Left lung (tissue), 10 donors: ENCODE data around the gene IFT52. TPM values are rescaled to one million over a fixed set of nuclear protein-coding genes. Genes with fewer than 3 reads are reported as not detected.

Experiments
- ATAC-seq: fragments of 200-7000 bp; cut with Tn5 transposase; one replicate; pipeline ENCODE4 v1.9.1; 2020; ENCODE audit warnings: moderate library complexity
- DNase-seq, 4 donors: peaks; one replicate each; pipeline ENCODE4 v3.0.0-alpha.2; 2013 to 2020
- H3K27ac ChIP-seq, 2 donors: fragments of 200-600 bp; sonication (generic) in 1 of 2; one replicate each; pipeline versions ENCODE4 v1.5.0 to v1.8.0; 2020 to 2021
- H3K27me3 ChIP-seq, 2 donors: fragments of 200-600 bp; sonication (generic) in 1 of 2; one replicate each; pipeline versions ENCODE4 v1.5.0 to v1.8.0; 2020 to 2021
- H3K36me3 ChIP-seq, 2 donors: fragments of 200-600 bp; sonication (generic) in 1 of 2; one replicate each; pipeline versions ENCODE4 v1.5.0 to v1.8.0; 2020 to 2021
- H3K4me1 ChIP-seq, 2 donors: fragments of 200-600 bp; one replicate each; pipeline ENCODE4 v1.8.0; 2021
- H3K4me3 ChIP-seq, 2 donors: fragments of 200-600 bp; sonication (generic) in 1 of 2; one replicate each; pipeline versions ENCODE4 v1.5.0 to v1.8.0; 2020 to 2021; ENCODE audit warnings: mild to moderate bottlenecking in 1 of 2
- H3K9me3 ChIP-seq, 2 donors: fragments of 200-600 bp; sonication (generic) in 1 of 2; one replicate each; pipeline versions ENCODE4 v1.5.0 to v1.8.0; 2020 to 2021
- CTCF ChIP-seq, 2 donors: fragments of 200-600 bp; sonication (generic) in 1 of 2; IDR thresholded peaks; one replicate each; pipeline versions ENCODE4 v1.5.0 to v1.8.0; 2021; ENCODE audit warnings: antibody characterized with exemption in 2 of 2
- intact Hi-C, 2 donors: fragments of 100-400 bp; cut with DNase I; formaldehyde crosslinking; loops; one replicate each; pipeline versions ENCODE4 v1.11.2 to v1.14.2; 2022
- polyA plus RNA-seq, 6 donors: library from polyadenylated mRNA; unstranded; fragments of 120-200 nt; gene quantifications; one replicate each; pipeline ENCODE4 v1.2.1, GENCODE V29; 2013; ENCODE audit not compliant: insufficient read length in 6 of 6
- total RNA-seq, 2 donors: library from RNA; stranded (reverse); fragmentation: NEBNext Ultra II Directional; extraction: Animal tissue kit (Norgen Biotek cat#: 25700); gene quantifications; one replicate each; pipeline ENCODE4 v1.2.1, GENCODE V29; 2021
- donor health status: DM: no; HTN: yes; CAD: no.
- donor health status: DM: no; HTN: no; CAD: no.

IFT52 gene
- total and polyA plus RNA-seq, 8 donors = 19.4 to 81.2 (median 72.1) TPM

GRCh38 chr20:43564993-43565757 lies 25.6 kb upstream of the IFT52 start:
- intact Hi-C loops = no loop called here
- DNase-seq (peak in 1 of 4 donors; percentile 69), ATAC-seq (no peak)
- Histone ChIP-seq H3K4me3 (no peak overlapping the region), H3K4me1 (no peaks in the 10 kb centered on the region), H3K36me3 (no peaks in the 10 kb centered on the region), H3K27ac (no peak overlapping the region), H3K9me3 (no peaks in the 10 kb centered on the region), H3K27me3 (no peaks in the 10 kb centered on the region)
- no peak for TF ChIP-seq CTCF (IDR thresholded peaks at IDR 0.05)

- no peak overlapping the region for H3K27ac ChIP-seq
- no peaks in the 10 kb centered on the region for H3K36me3 ChIP-seq
- no peaks in the 10 kb centered on the region for H3K9me3 ChIP-seq
- no peak for TF ChIP-seq CTCF (IDR thresholded peaks at IDR 0.05)
- no peak for DNase-seq
- intact Hi-C loops = no loop called here
- no peaks in the 10 kb centered on the region for H3K4me1 ChIP-seq
- ATAC-seq = no peak
- H3K27me3 ChIP-seq = no peaks in the 10 kb centered on the region
- no peak overlapping the region for H3K4me3 ChIP-seq
These were observed 25.0 kb upstream of the IFT52 start for GRCh38 chr20:43565758-43566104.

- ATAC-seq = no peak
These were observed 23.3 kb upstream of the IFT52 start for GRCh38 chr20:43567477-43567876.

GRCh38 chr20:43568706-43569105 lies 22.0 kb upstream of the IFT52 start:
- H3K27me3 ChIP-seq = no peaks in the 10 kb centered on the region
- ATAC-seq (no peak), DNase-seq (no peak)
- no peaks in the 10 kb centered on the region for H3K9me3 ChIP-seq
- H3K4me3 ChIP-seq = no peak overlapping the region
- intact Hi-C loops = no loop called here
- TF ChIP-seq CTCF (IDR thresholded peaks at IDR 0.05) = no peak
- no peaks in the 10 kb centered on the region for H3K4me1 ChIP-seq
- H3K27ac ChIP-seq = no peak overlapping the region
- H3K36me3 ChIP-seq = no peaks in the 10 kb centered on the region

More at GRCh38 chr20:43567477-43567876, 23.3 kb upstream of the IFT52 start:
- Histone ChIP-seq H3K27me3 (no peaks in the 10 kb centered on the region), H3K27ac (no peak overlapping the region), H3K4me3 (no peak overlapping the region), H3K4me1 (no peaks in the 10 kb centered on the region), H3K36me3 (no peaks in the 10 kb centered on the region), H3K9me3 (no peaks in the 10 kb centered on the region)
- intact Hi-C loops = no loop called here
- DNase-seq = no peak
- no peak for TF ChIP-seq CTCF (IDR thresholded peaks at IDR 0.05)

GRCh38 chr20:43569282-43569681 lies 21.5 kb upstream of the IFT52 start:
- no peak overlapping the region for H3K27ac ChIP-seq
- TF ChIP-seq CTCF (IDR thresholded peaks at IDR 0.05) = no peak
- intact Hi-C loops = no loop called here

More at GRCh38 chr20:43569282-43569681, 21.5 kb upstream of the IFT52 start:
- no peaks in the 10 kb centered on the region for H3K9me3 ChIP-seq
- H3K36me3 ChIP-seq = no peaks in the 10 kb centered on the region
- ATAC-seq (no peak), DNase-seq (no peak)
- no peaks in the 10 kb centered on the region for H3K27me3 ChIP-seq
- H3K4me1 ChIP-seq = no peaks in the 10 kb centered on the region
- H3K4me3 ChIP-seq = no peak overlapping the region
